ENCODE results near the gene DAG1. TPM values are rescaled to one million over a fixed set of nuclear protein-coding genes. Genes with fewer than 3 reads are reported as not detected.

Gene DAG1
- polyA plus RNA-seq, 2 of the 4 experiments (the other 2 are of a cell fraction): 46.6 to 59.6 TPM

DNA sequence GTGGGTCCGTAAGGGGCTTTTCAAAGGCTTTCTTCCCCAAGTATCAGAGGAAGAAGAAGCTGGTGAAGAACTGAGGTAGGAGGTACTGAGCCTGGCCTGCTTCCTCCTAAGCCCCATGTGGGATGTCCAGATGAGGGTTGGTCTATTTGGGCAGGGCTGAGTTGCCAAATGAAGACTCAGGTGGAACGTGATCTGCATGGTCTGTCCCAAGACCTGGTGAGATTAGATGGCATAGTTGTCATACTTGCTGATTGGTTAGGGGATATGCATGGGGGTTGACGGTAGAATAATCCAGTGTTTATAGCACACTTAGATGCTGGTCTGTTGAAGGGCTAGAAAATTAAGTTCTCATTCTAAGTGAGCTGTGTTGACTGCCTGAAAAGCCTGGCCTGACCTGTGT lies 47.9 kb downstream of the DAG1 start:
- H3K4me1 ChIP-seq: no peaks in the 10 kb centered on the region
- ATAC-seq (no peak), DNase-seq (ENCODE audit: low read depth in 1 of 2, low spot score in 1 of 2) (no peak), FAIRE-seq (no peak)
- 91% methylated on average over 3 of the region's 3 CpGs for WGBS (ENCODE audit: missing lambda C conversion rate)
- H3K9me3 ChIP-seq: no peaks in the 10 kb centered on the region
- POLR2A ChIA-PET: no interaction called here
- no peak overlapping the region for H3K27ac ChIP-seq
- H3K4me2 ChIP-seq: no peak overlapping the region
- TF ChIP-seq KDM1A (IDR thresholded peaks at IDR 0.05; ENCODE audit: low read depth) (no peak), KDM5A (IDR thresholded peaks at IDR 0.05) (no peak), EHF (CRISPR knock-in tag; IDR thresholded peaks at IDR 0.05) (no peak), GATA3 (IDR thresholded peaks at IDR 0.05; ENCODE audit: borderline replicate concordance) (no peak), MAFK (IDR thresholded peaks at IDR 0.05; ENCODE audit: partially characterized antibody) (no peak), HOXA7 (CRISPR knock-in tag; IDR thresholded peaks at IDR 0.05) (no peak), HDAC2 (IDR thresholded peaks at IDR 0.05) (no peak), FOXS1 (CRISPR knock-in tag; IDR thresholded peaks at IDR 0.05) (no peak), TP53 (CRISPR knock-in tag; IDR thresholded peaks at IDR 0.05) (no peak), EP300 (IDR thresholded peaks at IDR 0.05) (no peak), HOXB13 (CRISPR knock-in tag; IDR thresholded peaks at IDR 0.05; ENCODE audit: low read depth) (no peak), FOSB (CRISPR knock-in tag; IDR thresholded peaks at IDR 0.05) (no peak), HEYL (CRISPR knock-in tag; IDR thresholded peaks at IDR 0.05) (no peak)
- TF ChIP-seq, protein P1, sequence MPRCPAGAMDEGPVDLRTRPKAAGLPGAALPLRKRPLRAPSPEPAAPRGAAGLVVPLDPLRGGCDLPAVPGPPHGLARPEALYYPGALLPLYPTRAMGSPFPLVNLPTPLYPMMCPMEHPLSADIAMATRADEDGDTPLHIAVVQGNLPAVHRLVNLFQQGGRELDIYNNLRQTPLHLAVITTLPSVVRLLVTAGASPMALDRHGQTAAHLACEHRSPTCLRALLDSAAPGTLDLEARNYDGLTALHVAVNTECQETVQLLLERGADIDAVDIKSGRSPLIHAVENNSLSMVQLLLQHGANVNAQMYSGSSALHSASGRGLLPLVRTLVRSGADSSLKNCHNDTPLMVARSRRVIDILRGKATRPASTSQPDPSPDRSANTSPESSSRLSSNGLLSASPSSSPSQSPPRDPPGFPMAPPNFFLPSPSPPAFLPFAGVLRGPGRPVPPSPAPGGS (IDR thresholded peaks at IDR 0.05): no peak
- TF ChIP-seq, protein P2, sequence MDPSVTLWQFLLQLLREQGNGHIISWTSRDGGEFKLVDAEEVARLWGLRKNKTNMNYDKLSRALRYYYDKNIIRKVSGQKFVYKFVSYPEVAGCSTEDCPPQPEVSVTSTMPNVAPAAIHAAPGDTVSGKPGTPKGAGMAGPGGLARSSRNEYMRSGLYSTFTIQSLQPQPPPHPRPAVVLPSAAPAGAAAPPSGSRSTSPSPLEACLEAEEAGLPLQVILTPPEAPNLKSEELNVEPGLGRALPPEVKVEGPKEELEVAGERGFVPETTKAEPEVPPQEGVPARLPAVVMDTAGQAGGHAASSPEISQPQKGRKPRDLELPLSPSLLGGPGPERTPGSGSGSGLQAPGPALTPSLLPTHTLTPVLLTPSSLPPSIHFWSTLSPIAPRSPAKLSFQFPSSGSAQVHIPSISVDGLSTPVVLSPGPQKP (IDR thresholded peaks at IDR 0.05; ENCODE audit: low read depth, low read length): no peak
- CTCF ChIA-PET: interaction anchor here (1.9 to 6.9 kb wide), 2 partner anchors 22 to 154 kb away, joined by 7 to 33 read pairs; no protein-coding TSS in a partner anchor
- no peak overlapping the region for H3K4me3 ChIP-seq

DNA sequence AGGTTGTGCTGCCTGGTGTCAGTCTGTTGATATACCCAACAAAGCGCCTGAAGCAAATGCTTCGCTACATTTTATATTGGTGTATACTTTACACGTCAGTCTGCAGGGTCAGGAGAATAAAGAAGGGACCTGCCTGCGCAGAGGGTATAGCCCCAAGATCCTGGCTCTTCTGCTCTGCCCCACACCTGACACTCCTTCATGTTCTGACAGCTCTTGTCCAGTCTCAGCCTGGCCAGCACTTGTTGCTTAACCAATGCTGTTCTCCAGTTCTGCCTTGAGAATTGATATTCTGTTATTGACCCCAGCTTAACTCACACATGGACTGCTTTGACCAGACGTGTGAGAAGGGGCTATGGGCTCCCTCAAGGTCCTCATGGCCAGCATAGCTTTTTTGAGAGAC lies 48.4 kb downstream of the DAG1 start:
- no peak overlapping the region for H3K4me2 ChIP-seq
- H3K27ac ChIP-seq: no peak overlapping the region
- no peak for TF ChIP-seq MAZ (IDR thresholded peaks at IDR 0.05; ENCODE audit: borderline replicate concordance, low read depth, low read length)
- no peak for TF ChIP-seq HEYL (CRISPR knock-in tag; IDR thresholded peaks at IDR 0.05)
- TF ChIP-seq RFX5 (IDR thresholded peaks at IDR 0.05): no peak
- TF ChIP-seq, protein P3, sequence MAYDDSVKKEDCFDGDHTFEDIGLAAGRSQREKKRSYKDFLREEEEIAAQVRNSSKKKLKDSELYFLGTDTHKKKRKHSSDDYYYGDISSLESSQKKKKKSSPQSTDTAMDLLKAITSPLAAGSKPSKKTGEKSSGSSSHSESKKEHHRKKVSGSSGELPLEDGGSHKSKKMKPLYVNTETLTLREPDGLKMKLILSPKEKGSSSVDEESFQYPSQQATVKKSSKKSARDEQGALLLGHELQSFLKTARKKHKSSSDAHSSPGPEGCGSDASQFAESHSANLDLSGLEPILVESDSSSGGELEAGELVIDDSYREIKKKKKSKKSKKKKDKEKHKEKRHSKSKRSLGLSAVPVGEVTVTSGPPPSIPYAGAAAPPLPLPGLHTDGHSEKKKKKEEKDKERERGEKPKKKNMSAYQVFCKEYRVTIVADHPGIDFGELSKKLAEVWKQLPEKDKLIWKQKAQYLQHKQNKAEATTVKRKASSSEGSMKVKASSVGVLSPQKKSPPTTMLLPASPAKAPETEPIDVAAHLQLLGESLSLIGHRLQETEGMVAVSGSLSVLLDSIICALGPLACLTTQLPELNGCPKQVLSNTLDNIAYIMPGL (CRISPR knock-in tag; IDR thresholded peaks at IDR 0.05; ENCODE audit: borderline replicate concordance): no peak
- no peak for TF ChIP-seq FOXS1 (CRISPR knock-in tag; IDR thresholded peaks at IDR 0.05)
- no peak for TF ChIP-seq SREBF2 (IDR thresholded peaks at IDR 0.05)
- TF ChIP-seq ZC3H11A (IDR thresholded peaks at IDR 0.05): no peak
- TF ChIP-seq RAD21 (conservative IDR thresholded peaks at IDR 0.05 in 1 of 2, IDR thresholded peaks at IDR 0.05 in 1 of 2): no peak
- TF ChIP-seq TP53 (CRISPR knock-in tag; IDR thresholded peaks at IDR 0.05): no peak
- no peak for TF ChIP-seq CHD4 (IDR thresholded peaks at IDR 0.05; ENCODE audit: borderline replicate concordance)
- no peak for TF ChIP-seq HOXB13 (CRISPR knock-in tag; IDR thresholded peaks at IDR 0.05; ENCODE audit: low read depth)
- TF ChIP-seq HOXA7 (CRISPR knock-in tag; IDR thresholded peaks at IDR 0.05): no peak
- no peak for TF ChIP-seq EP300 (IDR thresholded peaks at IDR 0.05)
- H3K4me3 ChIP-seq: no peak overlapping the region
- POLR2A ChIA-PET: no interaction called here
- H3K9me3 ChIP-seq: no peaks in the 10 kb centered on the region
- WGBS (ENCODE audit: missing lambda C conversion rate): 91% methylated on average over 5 of the region's 5 CpGs
- no peaks in the 10 kb centered on the region for H3K4me1 ChIP-seq
- no peak for FAIRE-seq
- no peak for ATAC-seq
- CTCF ChIA-PET: interaction anchor here (0.7 to 6.9 kb wide), 3 partner anchors 15 to 153 kb away, joined by 3 to 33 read pairs (median 7); no protein-coding TSS in a partner anchor
- no peak for DNase-seq (ENCODE audit: low read depth in 1 of 2, low spot score in 1 of 2)

All from A549 (cell line).